GM18517 (cell line): ENCODE data around the gene PRUNE2.

ENCODE experiments used
- ATAC-seq: cut with Tn5 transposase; IDR thresholded peaks from one replicate; pipeline ENCODE4 v1.9.1; 2021; ENCODE audit warnings: mild to moderate bottlenecking, moderate library complexity; ENCODE audit not compliant: unreplicated experiment

The PRUNE2 gene

GRCh38 chr9:76900884-76901440 is 5.0 kb downstream of the PRUNE2 start:
- ATAC-seq = no peak

- ATAC-seq = no peak
These were observed 7.1 kb downstream of the PRUNE2 start for GRCh38 chr9:76898786-76899185.

DNA sequence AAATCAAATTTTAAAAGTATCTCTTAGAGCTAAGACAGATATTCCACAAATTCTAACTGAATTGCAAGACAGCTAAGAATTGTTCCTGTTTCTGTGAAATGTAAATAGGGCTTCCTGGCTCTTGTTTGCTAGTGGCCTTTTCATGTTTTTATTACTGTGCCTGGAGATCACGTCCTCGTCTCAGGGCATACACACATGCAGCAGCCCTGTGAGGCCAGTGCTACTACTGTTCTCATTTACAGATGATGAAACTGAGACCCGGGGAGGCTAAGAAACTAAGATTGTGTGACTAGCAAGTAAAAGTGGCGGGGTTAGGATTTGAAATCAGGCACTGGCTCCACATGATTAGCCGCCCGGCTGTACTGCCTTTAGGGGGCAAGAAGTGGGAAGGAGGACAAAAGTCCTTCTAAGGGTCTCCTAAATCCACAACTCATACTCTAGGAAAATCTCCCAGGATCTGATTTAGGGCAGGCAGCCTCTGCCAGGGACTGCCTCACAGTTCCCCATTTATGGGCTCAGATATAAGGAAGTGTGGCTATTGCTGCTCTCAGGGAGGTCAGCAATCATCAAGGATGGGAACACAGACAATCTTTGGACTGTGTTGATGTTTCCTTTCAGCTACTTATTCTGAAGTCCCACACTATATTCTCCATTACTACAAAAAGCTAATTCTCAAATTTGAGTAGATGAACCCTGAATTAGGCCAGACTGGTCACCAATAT is 7.9 kb downstream of the PRUNE2 start:
- no peak for ATAC-seq

DNA sequence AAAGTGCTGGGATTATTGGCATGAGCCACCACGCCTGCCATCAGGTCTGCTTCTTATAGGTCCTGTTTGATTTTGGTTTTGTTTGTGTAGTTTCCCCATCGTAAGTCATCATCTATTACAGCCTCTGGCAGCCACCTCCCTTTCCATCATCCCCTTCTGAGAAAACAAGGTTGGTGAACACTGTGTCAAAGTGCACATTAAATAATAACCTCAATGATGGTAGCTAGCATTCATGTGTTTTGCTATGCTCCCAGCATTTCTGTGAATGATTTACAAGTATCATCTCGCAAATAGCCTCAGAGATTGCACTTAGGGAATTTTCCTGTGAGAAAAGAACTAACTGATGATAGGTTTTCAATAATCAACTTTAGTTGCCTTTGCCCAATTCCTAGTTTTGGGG is 9.9 kb downstream of the PRUNE2 start:
- no peak for ATAC-seq

- ATAC-seq = no peak
These were observed 10.7 kb downstream of the PRUNE2 start for GRCh38 chr9:76895186-76895585.

- ATAC-seq = no peak
These were observed 11.7 kb downstream of the PRUNE2 start for GRCh38 chr9:76894198-76894597.

DNA sequence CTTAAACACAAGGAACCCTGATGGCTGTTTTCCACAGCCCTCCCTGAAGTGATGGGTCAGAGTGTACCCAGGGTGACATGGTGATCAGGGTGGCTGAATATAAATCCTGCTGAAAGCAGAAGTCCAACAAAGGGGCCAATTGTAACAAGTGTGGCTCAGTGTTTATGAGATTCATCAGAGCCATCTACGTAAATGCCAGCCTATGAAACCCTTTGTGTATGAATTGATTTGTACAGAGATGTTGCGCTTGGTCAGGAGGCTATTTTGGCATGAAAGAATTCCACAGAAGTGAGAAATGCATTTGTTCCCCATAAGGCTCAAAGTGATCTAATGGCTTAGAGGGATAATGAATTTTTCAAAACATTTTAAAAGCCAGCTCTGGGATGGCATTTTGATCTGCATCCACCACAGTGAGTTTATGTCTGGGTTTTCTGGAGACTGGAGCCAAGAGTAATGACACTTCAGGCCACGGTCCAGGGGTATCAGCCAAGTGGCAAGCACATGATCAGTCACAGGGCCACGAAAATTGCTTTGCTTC is 12.4 kb downstream of the PRUNE2 start:
- no peak for ATAC-seq

GRCh38 chr9:76891874-76892273 is 14.0 kb downstream of the PRUNE2 start:
- no peak for ATAC-seq

DNA sequence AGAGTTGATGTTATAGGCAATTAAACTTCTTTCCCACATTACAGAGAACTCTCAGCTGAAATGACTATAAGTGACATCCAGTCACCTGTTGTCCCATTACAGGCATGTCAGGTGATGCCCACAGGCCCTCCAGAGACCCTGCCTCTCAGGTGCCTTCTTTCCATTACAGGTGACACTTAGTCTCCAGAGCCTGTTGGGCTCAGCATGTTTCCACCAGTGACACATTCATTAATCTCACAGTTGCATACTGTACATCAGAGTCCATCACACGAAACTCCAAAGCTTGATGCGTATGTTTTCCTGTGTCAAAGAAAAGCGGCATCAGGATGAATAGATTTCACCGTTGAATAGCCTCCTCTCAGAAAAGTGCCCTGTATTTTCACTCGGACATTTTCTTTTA is 14.6 kb downstream of the PRUNE2 start:
- no peak for ATAC-seq

DNA sequence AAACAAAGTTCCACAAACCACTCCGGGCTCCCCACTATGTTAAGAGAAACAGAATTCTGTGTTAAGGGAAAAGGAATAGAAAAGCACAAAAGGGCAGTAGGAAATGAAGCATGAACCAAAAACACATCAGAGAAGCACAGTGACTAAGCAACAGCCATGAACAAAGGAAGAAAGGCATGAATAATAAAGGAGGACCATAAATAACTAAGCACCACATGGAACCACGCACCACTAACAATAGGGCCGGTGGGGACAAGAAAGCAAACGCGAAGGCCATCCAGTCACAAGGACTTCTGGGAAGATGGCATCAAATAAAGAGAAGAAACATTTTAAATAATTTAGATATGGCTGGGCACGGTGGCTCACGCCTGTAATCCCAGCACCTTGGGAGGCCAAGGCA is 18.0 kb downstream of the PRUNE2 start:
- ATAC-seq = no peak

- ATAC-seq = no peak
These were observed 18.7 kb downstream of the PRUNE2 start for GRCh38 chr9:76887003-76887821.

GRCh38 chr9:76886318-76886717 is 19.6 kb downstream of the PRUNE2 start:
- ATAC-seq = no peak

- ATAC-seq = no peak
These were observed 21.1 kb downstream of the PRUNE2 start for GRCh38 chr9:76884823-76885222.

- no peak for ATAC-seq
These were observed 22.5 kb downstream of the PRUNE2 start for GRCh38 chr9:76883341-76883855.

DNA sequence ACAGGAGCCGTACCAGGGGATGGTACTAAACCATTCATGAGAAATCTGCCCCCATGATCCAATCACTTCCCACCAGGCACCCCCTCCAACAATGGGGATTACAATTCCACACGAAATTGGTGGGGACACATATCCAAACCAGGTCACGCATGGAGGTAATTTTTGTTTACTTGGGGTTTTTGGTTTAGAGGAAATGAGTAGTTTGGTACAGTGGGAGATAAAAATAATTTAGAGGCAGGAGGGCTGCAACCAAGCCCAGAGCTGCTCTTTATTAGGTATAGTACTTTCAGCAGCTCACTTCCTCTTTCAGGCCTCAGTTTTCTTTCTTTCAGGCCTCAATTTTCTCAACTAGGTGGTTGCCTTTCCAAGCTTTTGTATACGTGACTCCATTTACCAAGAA is 23.2 kb downstream of the PRUNE2 start:
- peak; percentile 80 for ATAC-seq

DNA sequence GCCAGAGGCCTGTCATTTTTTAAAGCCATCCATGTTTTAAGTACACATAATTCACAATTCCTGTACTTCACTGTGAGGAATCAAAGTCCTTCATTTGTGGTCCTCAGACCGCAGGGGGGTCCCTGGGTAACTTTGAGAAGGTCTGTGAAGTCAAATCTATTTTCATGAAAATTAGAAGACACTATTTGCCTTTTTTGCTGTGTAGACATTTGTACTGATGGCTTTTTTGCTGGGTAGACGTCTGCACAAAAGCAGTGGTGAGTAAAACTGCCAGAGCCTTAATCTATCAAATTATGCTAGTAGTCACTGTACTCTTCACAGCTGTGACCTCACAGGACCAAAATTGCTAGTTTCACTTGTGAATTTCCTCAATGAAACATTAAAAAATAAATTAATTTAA is 25.7 kb downstream of the PRUNE2 start:
- no peak for ATAC-seq

GRCh38 chr9:76878933-76879332 is 27.0 kb downstream of the PRUNE2 start:
- ATAC-seq = no peak

- no peak for ATAC-seq
These were observed 28.0 kb downstream of the PRUNE2 start for GRCh38 chr9:76877961-76878360.

DNA sequence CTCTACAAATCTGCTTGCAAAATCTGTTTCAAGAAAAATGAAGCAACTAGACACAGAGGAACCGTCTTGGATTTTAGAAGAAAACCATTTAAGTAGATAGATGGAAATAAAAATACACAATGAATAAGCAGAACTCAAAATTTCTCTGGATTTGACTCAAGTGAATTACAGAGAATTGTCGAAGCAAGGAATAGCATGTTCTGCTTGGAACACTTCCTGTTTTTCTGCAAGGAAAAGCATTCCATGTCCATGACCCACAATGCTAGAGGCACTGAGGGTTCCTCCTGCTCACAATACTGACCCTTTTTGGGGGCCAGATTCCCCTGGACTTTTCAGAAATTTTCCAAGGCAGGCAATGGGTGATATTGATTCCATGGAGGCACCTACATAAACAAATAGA is 29.8 kb downstream of the PRUNE2 start:
- no peak for ATAC-seq

DNA sequence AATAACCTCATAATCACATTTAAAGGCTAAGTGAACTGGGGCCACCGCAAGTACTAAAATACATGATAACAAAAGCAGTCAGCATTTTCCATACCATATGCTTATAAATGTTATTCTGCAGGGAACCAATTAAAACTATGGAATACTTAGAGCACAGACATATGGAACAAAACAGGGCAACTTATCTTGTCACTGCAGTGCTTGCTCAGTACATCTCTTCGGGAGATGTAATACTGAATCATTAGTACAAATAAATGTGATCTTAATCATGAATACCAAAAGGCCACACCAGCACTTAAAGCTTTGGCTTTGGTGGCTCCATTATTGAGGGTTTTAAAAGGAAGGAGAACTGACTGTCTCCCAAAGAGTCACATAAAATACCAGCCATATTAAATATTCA is 32.1 kb downstream of the PRUNE2 start:
- no peak for ATAC-seq

DNA sequence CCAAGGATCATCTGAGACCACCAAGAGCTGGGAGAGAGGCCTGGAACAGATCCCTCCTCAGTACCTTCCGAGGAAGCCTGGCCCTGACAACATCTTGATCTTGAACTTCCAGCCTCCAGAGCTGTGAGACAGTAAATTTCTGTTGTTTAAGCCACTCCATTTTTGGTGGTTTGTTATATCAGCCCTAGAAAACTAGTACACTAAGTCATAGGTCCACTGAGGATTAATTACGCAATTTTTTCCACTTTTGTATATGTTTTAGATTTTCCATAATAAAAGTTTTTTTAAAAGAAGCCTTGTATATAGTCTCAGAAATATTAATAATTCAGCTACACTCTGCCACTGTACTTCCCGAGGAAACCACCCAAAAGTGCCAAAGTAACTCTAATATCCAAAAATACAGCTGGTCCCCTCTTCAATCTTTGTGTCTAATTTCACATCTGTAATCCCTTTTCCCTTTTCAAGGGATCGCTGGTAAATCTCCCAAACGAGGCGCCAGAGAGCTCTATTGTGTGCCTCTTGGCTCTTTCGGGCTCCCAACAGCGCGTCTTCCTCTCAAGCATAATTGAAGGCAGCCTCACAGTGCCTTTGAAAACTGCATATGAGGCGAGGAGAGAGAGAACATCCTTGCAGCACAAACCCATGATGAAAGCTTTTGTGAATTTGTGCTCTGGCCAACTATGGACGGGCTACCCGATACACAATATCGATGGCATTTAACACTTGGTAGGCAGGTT is 32.7 kb downstream of the PRUNE2 start:
- no peak for ATAC-seq
